HG02852 (cell line): Measurements from ENCODE around the gene PAK5.
A peak's percentile ranks its signal among the peaks of the same experiment; 100 is the strongest.
"Not testable (repeated sequence)": the region's sequence is repeated elsewhere in the genome, so short reads cannot be mapped to it uniquely, and the experiment has no call there.

Experiments used
- ATAC-seq: cut with Tn5 transposase; IDR thresholded peaks from one replicate; pipeline ENCODE4 v1.9.1; 2021; ENCODE audit warnings: mild to moderate bottlenecking, moderate library complexity; ENCODE audit not compliant: unreplicated experiment

PAK5 gene

GRCh38 chr20:9686455-9686854 is 152.4 kb downstream of the PAK5 start:
- no peak for ATAC-seq

- no peak for ATAC-seq
Measured at GRCh38 chr20:9686001-9686400, 152.9 kb downstream of the PAK5 start.

- no peak for ATAC-seq
Measured at GRCh38 chr20:9685011-9685410, 153.9 kb downstream of the PAK5 start.

GRCh38 chr20:9677100-9677623 is 161.7 kb downstream of the PAK5 start:
- ATAC-seq = no peak

- no peak for ATAC-seq
Measured at GRCh38 chr20:9672981-9673380, 165.9 kb downstream of the PAK5 start.

- ATAC-seq = no peak
Measured at GRCh38 chr20:9672027-9672426, 166.8 kb downstream of the PAK5 start.

- no peak for ATAC-seq
Measured at GRCh38 chr20:9668381-9668780, 170.5 kb downstream of the PAK5 start.

- ATAC-seq = no peak
Measured at GRCh38 chr20:9663423-9663822, 175.5 kb downstream of the PAK5 start.

- no peak for ATAC-seq
Measured at GRCh38 chr20:9660236-9660868, 178.5 kb downstream of the PAK5 start.

GRCh38 chr20:9647741-9648140 is 191.1 kb downstream of the PAK5 start:
- ATAC-seq = no peak

GRCh38 chr20:9646375-9646774 is 192.5 kb downstream of the PAK5 start:
- ATAC-seq = no peak

GRCh38 chr20:9642882-9643281 is 196.0 kb downstream of the PAK5 start:
- ATAC-seq = no peak

- ATAC-seq = not testable (repeated sequence)
Measured at GRCh38 chr20:9641499-9642000, 197.3 kb downstream of the PAK5 start.

- no peak for ATAC-seq
Measured at GRCh38 chr20:9637889-9638288, 201.0 kb downstream of the PAK5 start.

- no peak for ATAC-seq
Measured at GRCh38 chr20:9635750-9636149, 203.1 kb downstream of the PAK5 start.

- no peak for ATAC-seq
Measured at GRCh38 chr20:9634327-9634726, 204.5 kb downstream of the PAK5 start.

- ATAC-seq = no peak
Measured at GRCh38 chr20:9632991-9633390, 205.9 kb downstream of the PAK5 start.

- ATAC-seq = no peak
Measured at GRCh38 chr20:9632265-9632664, 206.6 kb downstream of the PAK5 start.

- no peak for ATAC-seq
Measured at GRCh38 chr20:9630554-9630953, 208.3 kb downstream of the PAK5 start.

- no peak for ATAC-seq
Measured at GRCh38 chr20:9629831-9630230, 209.0 kb downstream of the PAK5 start.

- no peak for ATAC-seq
Measured at GRCh38 chr20:9628589-9628988, 210.3 kb downstream of the PAK5 start.

GRCh38 chr20:9628141-9628540 is 210.7 kb downstream of the PAK5 start:
- ATAC-seq = no peak

GRCh38 chr20:9627219-9627618 is 211.7 kb downstream of the PAK5 start:
- ATAC-seq = peak; percentile 59
